GM18520 (cell line): ENCODE measurements around the gene TWF2.

Experiments
- ATAC-seq: cut with Tn5 transposase; IDR thresholded peaks from one replicate; pipeline ENCODE4 v1.9.1; 2021; ENCODE audit not compliant: unreplicated experiment

Gene TWF2

GRCh38 chr3:52259035-52259434 is 20.1 kb upstream of the TWF2 start:
- no peak for ATAC-seq

GRCh38 chr3:52257911-52258310 is 19.0 kb upstream of the TWF2 start:
- ATAC-seq, result no peak

DNA sequence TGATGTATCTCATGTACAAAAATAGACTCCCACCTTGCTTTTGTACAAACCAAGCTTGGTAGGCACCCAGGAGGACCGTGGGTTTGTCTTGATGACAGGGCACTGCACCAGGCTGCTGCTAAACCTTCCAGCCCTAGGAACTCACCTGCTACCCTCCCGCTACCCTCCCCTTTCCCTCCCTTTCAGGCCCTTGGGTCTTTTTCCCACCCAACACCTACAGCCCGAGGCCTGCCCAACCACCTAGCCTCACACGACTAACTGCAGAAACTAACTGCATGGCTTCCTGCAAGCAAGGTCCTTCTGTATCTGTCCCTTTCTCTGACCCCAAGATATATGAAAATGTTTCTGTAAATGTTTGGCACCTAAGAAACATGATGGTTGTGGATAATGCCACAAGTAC is 17.7 kb upstream of the TWF2 start:
- ATAC-seq, result no peak

DNA sequence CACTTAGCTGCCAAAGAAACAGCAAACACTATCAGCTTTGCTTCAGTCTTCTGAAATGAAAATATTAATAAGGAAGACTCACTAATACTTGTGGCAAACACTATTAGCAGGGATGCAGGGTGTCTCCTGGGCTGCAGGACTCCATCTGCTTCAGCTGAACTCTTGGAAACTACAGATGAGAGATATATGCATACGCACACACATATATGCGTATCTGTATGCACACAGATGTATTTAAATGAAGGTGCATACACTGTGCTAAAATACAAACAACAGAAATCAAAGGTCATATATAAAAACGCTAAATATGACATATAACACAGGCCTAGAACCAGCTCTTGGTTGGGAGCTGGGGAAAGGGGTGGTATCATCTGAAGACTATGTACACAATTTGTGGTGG is 17.2 kb upstream of the TWF2 start:
- no peak for ATAC-seq

GRCh38 chr3:52254608-52255007 is 15.7 kb upstream of the TWF2 start:
- ATAC-seq, result no peak

GRCh38 chr3:52253314-52254304 is 14.7 kb upstream of the TWF2 start:
- ATAC-seq, result peak; percentile 74

DNA sequence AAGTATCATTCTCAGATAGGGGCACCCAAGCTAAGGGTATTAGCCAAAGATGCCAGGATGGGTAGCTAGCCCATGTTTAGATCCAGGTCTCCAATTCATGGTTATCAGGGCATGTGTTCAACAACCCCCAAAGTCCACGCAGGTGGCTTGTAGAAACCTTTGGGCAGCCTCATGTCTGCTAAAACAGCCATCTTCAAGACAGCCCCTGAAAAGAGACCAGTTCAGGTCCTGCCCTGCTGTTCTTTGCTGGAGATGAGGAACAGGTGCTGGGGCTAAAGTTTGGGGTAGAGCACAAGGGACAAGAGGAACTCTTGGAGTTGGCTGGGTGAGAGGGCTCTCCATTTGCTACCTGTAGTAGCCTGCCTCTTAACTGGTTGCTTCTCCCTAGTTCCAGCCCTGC is 11.2 kb upstream of the TWF2 start:
- no peak for ATAC-seq

DNA sequence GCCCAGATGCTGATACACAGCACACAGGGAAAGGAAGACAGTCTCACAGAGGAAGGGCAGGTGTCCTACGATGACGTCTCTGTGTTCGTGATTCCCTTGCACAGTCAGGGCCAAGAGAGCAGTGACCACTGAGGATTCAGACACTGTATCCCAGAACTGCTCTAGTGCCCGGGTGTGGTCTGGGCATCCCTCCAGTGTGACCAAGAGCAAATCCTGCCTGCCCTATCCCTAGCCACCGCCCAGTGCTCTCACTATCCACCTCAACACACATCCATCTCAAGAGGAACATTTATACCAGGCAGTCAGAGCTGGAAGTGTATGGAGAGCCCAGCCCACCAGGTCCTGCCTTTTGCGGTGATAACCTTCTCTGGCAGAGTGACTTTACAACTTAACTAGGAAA is 10.7 kb upstream of the TWF2 start:
- ATAC-seq, result no peak

GRCh38 chr3:52248816-52249547 is 10.0 kb upstream of the TWF2 start:
- no peak for ATAC-seq

DNA sequence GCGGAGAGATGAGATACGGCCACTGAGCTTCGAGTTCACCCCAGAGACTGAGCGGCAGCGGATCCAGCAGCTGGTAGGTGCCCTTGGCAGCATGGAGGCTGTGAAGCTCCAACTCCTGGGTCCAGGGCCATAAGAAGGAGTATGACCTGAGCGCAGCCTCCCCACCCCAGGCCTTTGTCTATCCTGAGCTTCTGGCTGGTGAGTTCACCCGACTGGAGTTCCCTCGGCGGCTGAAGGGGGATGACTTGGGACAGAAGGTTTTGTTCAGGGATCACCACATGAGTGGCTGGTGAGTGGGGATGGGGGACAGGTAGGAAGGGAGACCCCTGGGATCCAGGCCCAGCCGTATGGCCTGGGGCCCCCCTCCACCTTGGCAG is 9.2 kb upstream of the TWF2 start:
- no peak for ATAC-seq

DNA sequence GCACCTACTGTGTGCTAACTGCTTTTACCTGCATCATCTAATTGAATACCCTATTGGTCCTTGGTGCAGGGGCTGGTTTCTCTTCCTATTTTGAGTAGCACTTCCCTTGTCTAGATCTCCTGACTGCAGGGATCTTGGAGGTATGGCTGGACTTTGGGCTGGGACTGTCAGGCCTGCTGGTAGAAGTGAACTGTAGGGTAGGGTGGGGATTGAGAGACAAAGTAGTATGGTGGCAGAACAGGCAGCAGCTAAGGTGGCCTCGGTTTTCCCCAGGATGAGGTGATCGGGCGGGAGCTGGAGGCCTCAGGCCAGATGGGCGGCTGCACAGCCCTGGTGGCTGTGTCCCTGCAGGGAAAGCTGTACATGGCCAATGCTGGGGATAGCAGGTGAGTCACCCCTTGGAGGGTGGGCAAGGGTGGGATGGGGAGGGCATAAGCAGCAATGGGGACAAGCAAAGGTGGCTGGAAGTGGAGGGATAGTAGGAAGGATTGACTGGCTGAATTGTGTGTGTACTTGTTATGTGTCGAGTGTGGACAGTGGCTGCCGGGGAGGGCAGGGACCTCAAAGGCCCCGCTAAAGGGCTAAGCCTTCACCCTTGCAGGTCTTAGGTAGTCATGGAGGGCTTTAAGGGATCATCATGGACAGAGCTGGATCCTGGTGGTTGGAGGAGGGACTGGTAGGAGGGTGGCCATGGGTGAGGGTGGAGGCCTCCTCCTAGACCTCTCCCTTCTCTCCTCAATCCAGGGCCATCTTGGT is 8.6 kb upstream of the TWF2 start:
- no peak for ATAC-seq

GRCh38 chr3:52246728-52247408 is 7.9 kb upstream of the TWF2 start:
- ATAC-seq, result no peak

GRCh38 chr3:52246264-52246620 is 7.3 kb upstream of the TWF2 start:
- ATAC-seq, result no peak

DNA sequence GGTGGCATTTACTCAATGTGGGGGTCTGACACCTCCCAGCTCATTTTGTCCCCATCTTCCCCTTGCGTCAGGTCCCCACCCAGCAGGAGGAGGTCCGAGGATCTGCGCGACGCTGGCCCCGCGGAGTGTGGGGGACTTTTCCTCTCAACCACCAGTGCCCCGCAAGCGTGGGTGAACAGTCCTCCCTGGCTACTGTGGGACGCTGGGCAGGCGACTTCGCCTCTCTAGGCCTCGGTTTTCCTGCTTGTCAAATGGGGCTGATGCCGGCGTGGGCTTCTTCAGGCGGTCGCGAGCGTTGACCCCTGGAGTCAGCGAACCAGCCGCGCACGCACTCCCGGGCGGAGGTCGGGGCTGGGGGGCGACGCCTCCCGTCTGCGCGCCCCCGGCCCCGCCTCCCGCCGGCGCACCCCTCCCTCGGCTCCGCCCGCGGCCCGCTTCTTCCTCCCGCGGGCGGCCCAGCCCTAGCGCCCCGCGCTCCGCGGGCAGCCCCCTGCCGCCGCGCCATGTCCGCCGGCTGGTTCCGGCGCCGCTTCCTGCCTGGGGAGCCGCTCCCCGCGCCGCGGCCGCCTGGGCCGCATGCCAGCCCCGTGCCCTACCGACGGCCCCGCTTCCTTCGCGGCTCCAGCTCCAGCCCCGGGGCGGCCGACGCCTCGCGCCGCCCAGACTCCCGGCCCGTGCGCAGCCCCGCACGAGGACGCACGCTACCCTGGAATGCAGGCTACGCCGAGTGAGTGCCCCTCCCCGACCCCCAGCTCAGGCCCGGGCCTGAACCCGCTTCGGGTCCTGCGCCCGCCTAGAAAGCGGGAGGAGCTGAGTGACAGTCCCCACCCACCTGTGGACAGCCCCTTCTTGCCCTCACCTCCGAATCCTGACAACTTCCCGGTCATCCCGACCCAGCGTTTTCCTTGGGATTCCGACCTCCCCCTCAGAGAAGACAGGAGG is 6.6 kb upstream of the TWF2 start, which contains the start of gene PPM1M:
Gene PPM1M (plus strand): TSS at position 438 of the 942 bp plus-strand sequence. CDS start 66 bp downstream, at position 504.
- ATAC-seq, result no peak

DNA sequence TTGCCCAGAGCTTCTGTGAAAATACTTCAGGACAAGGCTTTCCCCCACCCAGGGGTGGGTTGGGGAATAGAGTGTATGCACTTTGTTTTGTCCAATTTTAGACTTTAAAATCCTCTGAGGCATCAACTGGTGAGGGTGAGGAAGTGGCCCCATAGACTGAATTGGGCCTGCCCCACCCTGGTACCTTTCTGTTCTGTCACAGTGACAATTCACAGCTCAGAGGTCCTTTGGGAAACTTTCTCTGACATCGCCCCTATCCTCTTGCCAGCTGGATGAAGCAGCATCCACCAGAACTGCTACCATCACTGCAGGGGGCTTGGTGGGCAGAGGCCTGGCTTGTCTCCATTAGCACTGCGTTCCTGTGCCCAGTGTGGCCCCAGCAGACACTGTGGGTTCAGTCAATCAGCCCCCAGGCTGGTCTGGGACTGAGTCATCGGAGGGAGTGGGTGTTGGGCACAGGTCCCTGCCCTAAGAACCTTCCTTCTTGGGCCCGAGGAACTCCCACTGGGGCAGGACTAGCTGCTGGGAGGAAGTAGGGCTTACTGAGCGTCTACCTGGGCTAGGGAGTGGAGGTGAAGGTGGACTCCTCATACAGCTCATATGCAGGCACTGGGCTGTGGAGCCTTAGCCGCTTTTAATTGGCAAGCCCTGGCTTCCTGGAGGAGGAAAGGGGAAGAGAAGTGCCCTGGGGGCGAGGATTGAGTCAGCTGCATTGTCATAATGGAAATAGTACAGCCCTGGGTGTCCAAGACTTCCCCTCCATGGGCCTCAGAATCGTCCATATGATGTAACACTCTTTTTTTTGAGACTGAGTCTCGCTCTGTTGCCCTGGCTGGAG is 5.1 kb upstream of the TWF2 start:
- ATAC-seq, result no peak

DNA sequence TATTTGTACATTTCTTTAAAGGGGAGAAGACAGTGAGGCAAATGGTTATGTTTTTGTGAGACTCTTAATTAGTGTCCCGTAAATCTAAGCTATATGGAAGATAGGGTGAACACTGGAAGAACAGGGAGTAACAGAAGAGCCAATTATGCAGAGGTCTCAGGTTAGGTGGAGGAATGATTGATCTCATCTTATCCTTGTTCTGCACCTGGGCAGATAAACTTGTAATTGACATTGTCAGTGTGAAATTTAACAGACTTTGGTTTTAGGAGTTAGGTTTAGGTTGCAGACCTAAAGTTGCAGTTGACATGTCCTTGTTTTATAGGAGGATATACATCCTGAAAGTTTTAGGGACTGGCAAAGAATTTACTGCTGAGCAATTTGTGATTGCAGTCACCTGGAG is 3.1 kb upstream of the TWF2 start:
- ATAC-seq, result no peak

- ATAC-seq, result no peak
Observed at GRCh38 chr3:52240886-52241370, 2.0 kb upstream of the TWF2 start.

GRCh38 chr3:52240059-52240885 is 1.3 kb upstream of the TWF2 start:
- no peak for ATAC-seq
